ENCODE results near the gene CEBPB.

DNA sequence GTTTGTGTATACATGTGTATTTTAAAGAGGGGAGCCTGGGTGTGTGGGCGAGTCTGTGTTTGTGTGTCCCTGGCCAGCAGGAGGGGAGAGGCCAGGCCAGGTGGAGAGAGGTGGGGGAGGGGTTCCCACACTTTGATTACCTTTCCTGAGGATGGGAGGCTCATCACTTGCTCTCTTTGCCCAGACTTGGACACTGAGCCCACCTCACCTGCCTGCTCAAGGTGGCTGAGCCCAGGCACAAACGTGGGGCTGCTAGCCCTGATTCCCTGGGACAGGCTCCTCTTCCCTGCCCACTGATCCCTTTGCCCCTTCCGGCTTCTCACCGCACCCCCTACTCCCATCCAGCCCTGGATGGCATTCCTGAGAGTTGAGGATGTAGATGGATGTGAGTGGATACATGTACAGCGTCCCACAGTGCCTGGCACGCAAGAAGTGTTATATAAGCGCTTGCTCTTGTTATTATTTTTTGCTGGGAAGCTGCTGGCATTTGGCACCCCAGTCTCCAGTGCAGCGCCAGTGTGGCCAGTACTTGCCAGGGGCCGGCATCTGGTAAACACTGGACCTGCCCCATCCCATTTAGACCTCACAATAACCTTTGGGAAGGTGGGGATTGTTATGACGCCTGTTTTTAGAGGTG is 2.7 kb downstream of the CEBPB start:
- TF ChIP-seq, protein P1, sequence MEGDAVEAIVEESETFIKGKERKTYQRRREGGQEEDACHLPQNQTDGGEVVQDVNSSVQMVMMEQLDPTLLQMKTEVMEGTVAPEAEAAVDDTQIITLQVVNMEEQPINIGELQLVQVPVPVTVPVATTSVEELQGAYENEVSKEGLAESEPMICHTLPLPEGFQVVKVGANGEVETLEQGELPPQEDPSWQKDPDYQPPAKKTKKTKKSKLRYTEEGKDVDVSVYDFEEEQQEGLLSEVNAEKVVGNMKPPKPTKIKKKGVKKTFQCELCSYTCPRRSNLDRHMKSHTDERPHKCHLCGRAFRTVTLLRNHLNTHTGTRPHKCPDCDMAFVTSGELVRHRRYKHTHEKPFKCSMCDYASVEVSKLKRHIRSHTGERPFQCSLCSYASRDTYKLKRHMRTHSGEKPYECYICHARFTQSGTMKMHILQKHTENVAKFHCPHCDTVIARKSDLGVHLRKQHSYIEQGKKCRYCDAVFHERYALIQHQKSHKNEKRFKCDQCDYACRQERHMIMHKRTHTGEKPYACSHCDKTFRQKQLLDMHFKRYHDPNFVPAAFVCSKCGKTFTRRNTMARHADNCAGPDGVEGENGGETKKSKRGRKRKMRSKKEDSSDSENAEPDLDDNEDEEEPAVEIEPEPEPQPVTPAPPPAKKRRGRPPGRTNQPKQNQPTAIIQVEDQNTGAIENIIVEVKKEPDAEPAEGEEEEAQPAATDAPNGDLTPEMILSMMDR (IDR thresholded peaks at IDR 0.05): no peak
- no peak for TF ChIP-seq POLR2A (IDR thresholded peaks at IDR 0.05)
